GM23338 (cell line): Measurements from ENCODE around the gene OSBPL7.
A peak's percentile ranks its signal among the peaks of the same experiment; 100 is the strongest.

Experiments used
- CREB1 ChIP-seq: fragments of 250-450 bp; sonication (Bioruptor Pico); IDR thresholded peaks from 2 replicates; pipeline ENCODE4 v1.5.0; 2020; ENCODE audit warnings: low read depth, mild to moderate bottlenecking, moderate library complexity
- CTCF ChIP-seq, 2 experiments: fragments of 200-600 bp in 1 of 2; sonication (generic) in 1 of 2; conservative IDR thresholded peaks; 2 replicates each; pipeline versions ENCODE4 v1.5.1 to v1.6.1; 2016 to 2017; ENCODE audit warnings: antibody characterized with exemption in 2 of 2, low read depth in 2 of 2, mild to moderate bottlenecking in 2 of 2, moderate library complexity in 1 of 2
- ETS1 ChIP-seq: IDR thresholded peaks from 2 replicates; pipeline ENCODE4 v1.6.1; 2016; ENCODE audit warnings: antibody characterized with exemption
- EZH2 ChIP-seq: fragments of 200-600 bp; sonication (generic); IDR thresholded peaks from one replicate; pipeline ENCODE4 v1.8.0; 2017; ENCODE audit warnings: antibody characterized with exemption, mild to moderate bottlenecking, low read depth; ENCODE audit not compliant: unreplicated experiment
- JUNB ChIP-seq: IDR thresholded peaks from one replicate; pipeline ENCODE4 v1.6.1; 2016; ENCODE audit warnings: antibody characterized with exemption; ENCODE audit not compliant: unreplicated experiment
- POLR2AphosphoS5 ChIP-seq: IDR thresholded peaks from 2 replicates; pipeline ENCODE4 v1.6.1; 2016; ENCODE audit warnings: antibody characterized with exemption, low read depth
- REST ChIP-seq: IDR thresholded peaks from one replicate; pipeline ENCODE4 v1.6.1; 2018; ENCODE audit warnings: antibody characterized with exemption; ENCODE audit not compliant: unreplicated experiment
- ZNF114 ChIP-seq: fragments of 250-450 bp; sonication (Bioruptor Pico); IDR thresholded peaks from 2 replicates; pipeline ENCODE4 v1.5.0; 2020; ENCODE audit warnings: mild to moderate bottlenecking, moderate library complexity
- ZNF331 ChIP-seq: fragments of 250-450 bp; sonication (Bioruptor Pico); IDR thresholded peaks from 2 replicates; pipeline ENCODE4 v1.5.0; 2020; ENCODE audit warnings: low read depth, mild to moderate bottlenecking, moderate library complexity

GRCh38 chr17:47776330-47777197 is 45.0 kb downstream of the OSBPL7 start:
- TF ChIP-seq CTCF (conservative IDR thresholded peaks at IDR 0.05; ENCODE audit: low read depth in 2 of 2): peak; percentile 86 to 89
- TF ChIP-seq EZH2: no peak
- no peak for TF ChIP-seq POLR2AphosphoS5
- no peak for TF ChIP-seq REST
- TF ChIP-seq CREB1 (CRISPR knock-in tag): no peak
- TF ChIP-seq ETS1: no peak
- no peak for TF ChIP-seq ZNF331
- TF ChIP-seq JUNB: no peak
- no peak for TF ChIP-seq ZNF114 (CRISPR knock-in tag)
